GM10248 (cell line): ENCODE results near the gene LRFN2.
A peak's percentile ranks its signal among the peaks of the same experiment; 100 is the strongest.

ENCODE experiments used
- CTCF ChIA-PET: fragments of 300-600 bp; sonication (Branson Sonifier 250); formaldehyde crosslinking; extraction: SDS; loops from one replicate; lab custom pipeline; 2021; ENCODE audit warnings: antibody characterized with exemption; lab: Yijun Ruan, JAX
- POLR2A ChIA-PET: fragments of 350-650 bp; sonication (Branson Sonifier 250); formaldehyde crosslinking; extraction: SDS; loops from one replicate; lab custom pipeline; 2020; ENCODE audit warnings: antibody characterized with exemption; lab: Yijun Ruan, JAX
- DNase-seq: peaks from one replicate; pipeline ENCODE4 v3.0.0; 2012; ENCODE audit errors: extremely low spot score
- CTCF ChIP-seq: IDR thresholded peaks from 2 replicates; pipeline ENCODE4 v1.5.1; 2012; ENCODE audit warnings: mild to moderate bottlenecking, low read depth; ENCODE audit errors: extremely low read depth, missing control alignments, control extremely low read depth

LRFN2 gene

GRCh38 chr6:40390144-40390800, 196.9 kb downstream of the LRFN2 start:
- POLR2A ChIA-PET = no interaction called here
- DNase-seq = no peak
- CTCF ChIA-PET = no interaction called here
- TF ChIP-seq CTCF = no peak

GRCh38 chr6:40389254-40389653, 197.9 kb downstream of the LRFN2 start:
- CTCF ChIA-PET = no interaction called here
- DNase-seq = no peak
- POLR2A ChIA-PET = no interaction called here
- TF ChIP-seq CTCF = no peak

DNA sequence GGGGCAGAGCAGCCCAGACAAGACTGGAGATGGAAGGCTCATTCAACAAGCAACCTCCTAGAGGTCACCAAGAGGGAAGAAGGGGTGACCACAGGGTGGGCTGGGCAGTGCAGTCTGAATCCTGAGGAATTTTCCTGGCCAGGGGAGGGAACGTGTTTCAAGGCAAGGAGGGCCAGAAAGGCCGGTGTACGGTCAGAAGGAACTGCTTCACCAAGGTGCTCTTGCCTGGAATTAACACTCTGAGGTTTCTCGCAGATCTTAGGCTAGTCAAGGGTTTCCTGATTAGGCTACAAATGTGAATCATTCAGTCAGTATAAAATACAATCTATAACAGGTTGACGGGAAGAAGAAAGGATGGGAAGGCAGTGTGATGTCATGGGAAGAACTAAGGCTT, 199.3 kb downstream of the LRFN2 start:
- ChIA-PET POLR2A (no interaction called here), CTCF (no interaction called here)
- TF ChIP-seq CTCF = no peak
- DNase-seq = peak; percentile 1

- CTCF ChIA-PET = no interaction called here
- DNase-seq = peak; percentile 1
- POLR2A ChIA-PET = no interaction called here
- no peak for TF ChIP-seq CTCF
These were observed 199.9 kb downstream of the LRFN2 start for GRCh38 chr6:40387127-40387870.

DNA sequence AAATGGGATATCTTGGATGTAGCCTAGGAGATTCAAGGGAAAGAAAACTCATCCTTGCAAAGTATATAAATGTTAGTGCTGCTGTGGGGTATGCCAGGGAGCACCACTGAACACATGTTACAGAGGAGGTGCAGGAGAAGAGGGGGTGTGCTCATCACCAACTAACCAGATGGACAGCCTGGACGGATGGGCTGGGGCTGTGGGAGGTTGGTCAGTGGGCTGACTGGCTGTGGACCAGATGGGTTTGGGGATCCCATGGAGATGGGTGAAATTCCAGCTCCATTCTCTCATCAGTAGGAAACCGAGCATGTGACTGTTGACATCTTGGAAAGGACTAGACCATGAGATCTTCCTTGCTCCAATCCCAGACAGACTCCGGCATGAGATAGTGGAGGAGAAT, 201.0 kb downstream of the LRFN2 start:
- ChIA-PET CTCF (no interaction called here), POLR2A (no interaction called here)
- DNase-seq = peak; percentile 1
- TF ChIP-seq CTCF = no peak

DNA sequence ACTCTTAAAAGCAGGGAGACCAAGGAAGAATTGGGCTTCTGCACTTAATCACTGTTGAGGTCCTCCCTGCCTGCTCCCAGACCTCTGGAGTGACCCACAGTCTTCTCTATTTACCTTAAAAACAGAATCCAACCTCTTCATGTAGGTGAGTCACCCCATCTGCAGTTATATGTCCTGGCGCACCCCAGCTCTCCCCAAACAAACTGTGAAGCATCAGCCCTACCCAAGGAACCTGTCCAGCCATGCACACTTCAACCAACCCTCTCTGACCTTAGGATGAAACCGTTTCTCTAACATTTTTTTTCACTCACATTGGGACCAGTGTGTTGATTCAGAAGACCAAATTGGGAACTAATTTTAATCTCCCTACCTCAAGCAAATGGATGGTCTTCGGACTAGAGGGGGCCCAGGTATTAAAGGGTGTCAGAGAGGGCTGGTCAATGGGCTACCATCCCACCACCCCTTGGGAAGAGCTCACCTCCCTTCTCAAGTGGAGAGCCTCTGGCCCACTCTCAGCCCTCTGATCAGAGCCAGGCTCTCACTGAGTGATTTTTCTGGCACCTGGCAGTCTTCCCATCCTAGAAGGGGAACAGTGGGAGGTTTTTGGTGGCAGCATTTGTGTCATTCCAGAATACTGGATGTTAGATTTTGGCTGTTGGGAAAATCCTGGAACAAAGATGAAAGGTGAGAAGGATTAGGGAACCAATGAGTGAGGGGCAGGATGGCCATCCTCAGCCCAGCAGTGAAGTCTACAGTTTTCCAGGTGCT, 203.6 kb downstream of the LRFN2 start:
- ChIA-PET CTCF (interaction anchor here (1.6 kb wide), 1 partner anchor 442 kb away, joined by 3 read pairs; no protein-coding TSS in a partner anchor), POLR2A (no interaction called here)
- TF ChIP-seq CTCF = no peak
- DNase-seq = no peak
